ELR (cell line): ENCODE measurements around the gene MALL.
"Not testable (repeated sequence)": the region's sequence is repeated elsewhere in the genome, so short reads cannot be mapped to it uniquely, and the experiment has no call there.

Experiments used
- DNase-seq: peaks from one replicate; pipeline ENCODE4 v3.0.0-alpha.2; 2015; ENCODE audit warnings: low read depth

MALL gene

GRCh38 chr2:110120171-110121051, 4.8 kb upstream of the MALL start:
- DNase-seq: no peak

- DNase-seq: peak; percentile 61
Observed at GRCh38 chr2:110116033-110116710, 550 bp upstream of the MALL start.

DNA sequence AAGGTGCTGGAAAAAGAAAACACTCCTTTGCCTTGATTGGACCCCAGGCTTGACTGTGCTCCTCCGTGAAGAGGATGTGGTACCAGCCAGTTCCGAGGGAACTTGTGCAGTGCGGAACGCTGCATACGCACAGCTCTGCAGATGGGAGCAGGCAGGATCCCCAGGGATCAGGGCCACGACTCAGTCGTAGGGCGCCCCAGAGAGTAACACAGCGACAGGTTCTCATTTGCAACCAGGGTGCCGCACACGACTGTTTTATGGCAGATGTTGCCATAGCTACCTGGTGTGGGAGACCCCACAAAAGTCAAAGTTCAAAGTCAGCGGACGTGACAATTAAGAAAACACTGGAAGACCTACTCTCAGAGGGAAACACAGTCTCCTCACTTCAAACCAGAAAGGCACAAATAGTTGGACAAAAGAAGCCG, 779 bp downstream of the MALL start:
- no peak for DNase-seq

DNA sequence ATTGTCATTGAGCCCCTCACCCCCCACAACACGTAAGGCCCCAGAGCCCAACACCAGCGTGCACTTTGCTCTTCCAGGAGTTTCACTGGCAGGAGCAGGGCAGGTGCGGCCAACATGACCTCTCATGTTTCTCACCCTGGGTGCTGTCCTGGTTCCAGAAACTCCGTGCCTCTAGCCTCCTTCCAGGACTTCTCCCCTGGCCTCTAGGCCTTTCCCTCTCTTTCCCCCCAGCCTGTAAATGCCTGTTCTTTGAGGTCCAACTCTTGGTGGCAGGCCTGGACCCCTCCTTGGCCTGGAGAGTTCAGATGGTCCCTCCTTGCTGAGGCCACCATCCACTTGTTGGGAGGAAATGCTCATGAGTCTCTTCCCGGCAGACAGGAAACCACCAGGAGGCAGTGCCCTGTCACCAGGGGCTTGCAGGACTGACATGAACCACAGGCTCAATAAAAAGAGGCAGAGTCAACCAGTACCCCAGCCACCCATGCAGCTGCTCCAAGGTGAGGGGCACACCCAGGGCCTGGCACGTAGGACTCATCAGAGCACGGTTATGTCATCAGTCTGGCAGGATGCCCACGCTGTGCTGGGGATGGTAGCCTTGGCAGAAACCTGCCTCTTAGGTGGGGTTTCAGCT, 1.5 kb downstream of the MALL start:
- DNase-seq: peak; percentile 25

- DNase-seq: not testable (repeated sequence)
Observed at GRCh38 chr2:110108291-110108690, 7.3 kb downstream of the MALL start.

DNA sequence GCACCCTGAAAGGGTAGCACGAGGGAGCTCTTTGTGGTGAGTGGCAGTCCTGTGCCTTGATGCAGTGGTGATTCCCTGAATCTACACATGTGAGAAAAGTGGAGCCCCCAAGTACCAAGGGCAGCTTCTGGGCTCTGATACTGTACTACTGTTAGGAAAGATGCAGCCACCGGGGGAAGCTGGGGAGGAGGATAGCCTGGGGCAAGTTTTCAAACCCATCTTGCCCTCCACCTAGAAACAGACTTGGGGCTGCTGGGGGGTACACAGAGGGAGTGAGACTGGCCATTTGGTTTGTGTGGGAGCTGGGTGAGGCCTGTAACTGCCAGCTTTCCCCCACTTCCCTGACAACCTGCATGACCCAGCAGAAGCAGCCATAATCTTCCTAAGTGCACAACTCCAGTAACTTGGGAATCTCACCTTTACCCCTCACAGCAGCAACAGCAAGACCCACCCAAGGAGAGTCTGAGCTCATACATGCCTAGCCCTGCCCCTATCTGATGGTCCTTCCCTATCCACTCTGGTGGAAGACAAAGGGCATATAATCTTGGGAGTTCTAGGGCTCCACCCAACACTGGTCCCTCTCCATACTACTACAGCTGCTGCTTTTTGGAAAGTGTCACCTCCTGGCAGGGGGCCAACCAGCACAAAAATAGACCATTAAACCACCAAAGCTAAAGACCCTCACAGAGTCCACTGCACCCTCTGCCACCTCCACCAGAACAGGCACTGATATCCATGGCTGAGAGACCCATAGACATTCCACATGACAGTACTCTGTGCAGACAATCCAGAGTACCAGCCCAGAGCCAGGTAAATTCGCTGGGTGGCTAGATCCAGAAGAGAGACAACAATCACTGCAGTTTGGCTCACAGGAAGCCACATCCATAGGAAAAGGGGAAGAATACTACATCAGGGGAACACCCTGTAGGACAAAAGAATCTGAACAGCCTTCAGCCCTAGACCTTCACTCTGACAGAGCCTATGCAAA, 8.2 kb downstream of the MALL start:
- no peak for DNase-seq

GRCh38 chr2:110106642-110107041, 9.0 kb downstream of the MALL start:
- peak; percentile 39 for DNase-seq

- peak; percentile 95 for DNase-seq
Observed at GRCh38 chr2:110105608-110106467, 9.8 kb downstream of the MALL start.

- DNase-seq: no peak
Observed at GRCh38 chr2:110105183-110105582, 10.4 kb downstream of the MALL start.

DNA sequence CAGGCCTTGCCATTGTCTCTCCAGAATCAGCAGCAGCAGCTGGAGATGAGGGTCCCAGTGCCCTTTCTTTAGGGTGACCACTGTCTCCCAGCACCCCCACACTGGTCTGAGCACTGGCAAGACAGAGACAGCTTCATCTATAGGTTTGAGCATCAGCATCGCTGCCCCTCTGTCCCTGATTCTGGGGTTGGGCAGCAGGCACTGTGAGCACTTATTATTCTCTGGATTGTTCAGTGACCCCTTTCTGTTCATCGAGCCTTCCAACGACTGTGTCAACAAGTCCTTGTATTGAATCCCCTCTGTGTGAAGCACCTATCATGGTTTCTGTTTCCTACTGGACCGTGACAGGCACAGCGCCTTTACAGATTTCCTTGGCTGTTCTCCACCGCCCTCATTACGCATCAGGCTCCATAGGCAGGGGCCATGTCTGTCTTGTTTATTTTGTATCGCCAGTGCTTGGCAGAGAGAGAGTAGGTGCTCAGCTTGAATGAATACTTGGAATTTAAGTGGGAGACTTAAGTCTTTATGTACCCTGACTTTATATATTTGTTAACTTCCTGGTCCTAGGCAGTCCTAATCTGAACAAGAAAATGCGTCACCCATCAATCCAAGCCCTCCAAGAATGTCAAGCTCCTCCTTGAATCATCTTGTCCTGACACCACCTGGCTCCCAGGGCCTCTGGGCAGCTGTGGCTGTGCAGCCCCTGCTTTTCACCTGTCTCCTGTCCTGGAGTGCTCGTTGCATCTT, 11.4 kb downstream of the MALL start:
- no peak for DNase-seq

GRCh38 chr2:110103061-110103961, 12.3 kb downstream of the MALL start:
- DNase-seq: no peak

DNA sequence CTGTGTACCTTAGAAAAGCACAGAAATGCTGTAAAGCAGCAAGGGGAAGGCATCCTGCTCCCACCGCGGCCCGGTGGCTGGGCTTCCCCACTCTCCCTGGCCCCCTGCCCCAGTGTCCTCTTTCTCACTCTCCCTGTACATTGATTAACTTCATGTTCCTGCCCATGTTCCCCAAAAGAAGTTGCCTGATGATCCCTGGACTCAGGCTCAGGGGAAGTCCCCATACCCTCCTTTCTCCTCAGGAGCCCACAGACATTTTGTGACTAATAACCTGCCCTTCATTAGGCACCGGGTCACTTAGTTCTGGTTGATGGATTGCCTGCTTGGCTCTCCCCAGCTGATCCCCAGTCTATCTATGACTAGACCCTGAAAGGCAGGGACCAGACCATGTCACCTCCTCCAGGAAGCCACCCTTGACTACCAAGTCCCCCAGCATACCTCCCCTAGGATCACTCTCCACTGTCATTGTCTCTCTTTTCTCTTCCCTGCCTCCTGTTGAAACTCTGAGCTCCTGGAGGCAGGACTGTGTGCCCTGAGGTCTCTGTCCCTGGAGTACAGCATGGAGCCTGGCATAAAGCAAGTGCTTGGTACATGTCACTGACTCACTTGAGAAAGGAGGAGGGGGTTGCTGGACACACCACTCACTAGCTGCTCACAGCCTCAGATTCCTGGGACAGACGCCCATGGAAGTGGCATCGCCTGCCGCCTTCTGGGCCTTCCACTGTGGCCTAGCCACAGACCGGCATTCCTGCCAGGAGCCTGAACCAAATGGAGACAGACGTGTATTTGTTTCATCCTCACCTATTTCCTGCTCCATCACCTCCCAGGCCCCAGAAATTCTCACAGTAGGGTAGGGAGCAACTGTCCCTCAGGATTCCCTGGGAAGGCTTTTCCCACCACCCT, 13.5 kb downstream of the MALL start:
- DNase-seq: peak; percentile 69

DNA sequence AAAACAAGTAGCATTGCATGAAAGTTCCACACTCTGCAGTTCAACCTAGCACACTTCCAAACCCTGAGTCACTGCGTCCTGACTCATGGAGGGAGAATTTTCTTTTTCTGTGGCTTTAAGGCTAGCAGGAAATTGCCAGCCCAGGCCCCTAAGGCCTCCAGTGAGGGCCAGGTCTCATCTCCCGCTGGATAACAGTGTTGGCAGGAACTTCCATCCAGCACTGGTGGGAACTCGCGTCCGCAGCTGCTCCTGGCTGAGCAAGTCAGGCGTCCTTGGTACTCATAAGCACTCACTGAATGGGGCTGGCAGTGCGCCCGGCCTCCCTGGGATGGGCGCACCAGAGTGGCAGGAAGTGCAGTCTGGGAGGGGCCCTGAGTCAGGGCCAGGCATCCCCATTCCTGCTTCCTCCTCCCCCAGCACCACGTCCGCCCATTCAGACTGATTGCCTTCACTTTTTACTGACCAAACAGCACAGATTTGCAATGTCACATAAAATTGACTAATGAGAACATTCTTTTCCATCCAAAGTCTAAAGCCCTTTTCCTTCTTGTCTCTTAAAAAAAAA, 14.3 kb downstream of the MALL start:
- peak; percentile 99 for DNase-seq

- not testable (repeated sequence) for DNase-seq
Observed at GRCh38 chr2:110100880-110101279, 14.7 kb downstream of the MALL start.

DNA sequence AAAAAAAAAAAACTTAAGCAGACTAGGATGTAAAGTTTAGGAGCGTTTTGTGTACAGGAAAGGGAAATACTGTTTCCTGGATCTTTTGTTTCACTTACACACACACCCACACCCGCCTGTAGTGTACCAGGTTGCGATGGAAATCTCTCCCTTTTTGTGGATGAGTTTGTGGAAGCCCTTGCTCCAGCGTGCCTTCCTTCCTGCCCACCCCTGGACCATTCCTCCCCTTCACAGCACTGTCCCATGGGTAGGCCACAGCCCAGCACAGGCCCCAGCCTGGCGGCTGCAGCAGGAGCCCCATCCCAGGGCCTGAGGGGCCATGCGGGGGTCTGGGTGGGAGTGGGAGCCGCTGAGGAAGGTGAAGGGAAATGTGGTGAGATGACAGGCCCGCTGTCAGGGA, 15.1 kb downstream of the MALL start:
- DNase-seq: no peak

DNA sequence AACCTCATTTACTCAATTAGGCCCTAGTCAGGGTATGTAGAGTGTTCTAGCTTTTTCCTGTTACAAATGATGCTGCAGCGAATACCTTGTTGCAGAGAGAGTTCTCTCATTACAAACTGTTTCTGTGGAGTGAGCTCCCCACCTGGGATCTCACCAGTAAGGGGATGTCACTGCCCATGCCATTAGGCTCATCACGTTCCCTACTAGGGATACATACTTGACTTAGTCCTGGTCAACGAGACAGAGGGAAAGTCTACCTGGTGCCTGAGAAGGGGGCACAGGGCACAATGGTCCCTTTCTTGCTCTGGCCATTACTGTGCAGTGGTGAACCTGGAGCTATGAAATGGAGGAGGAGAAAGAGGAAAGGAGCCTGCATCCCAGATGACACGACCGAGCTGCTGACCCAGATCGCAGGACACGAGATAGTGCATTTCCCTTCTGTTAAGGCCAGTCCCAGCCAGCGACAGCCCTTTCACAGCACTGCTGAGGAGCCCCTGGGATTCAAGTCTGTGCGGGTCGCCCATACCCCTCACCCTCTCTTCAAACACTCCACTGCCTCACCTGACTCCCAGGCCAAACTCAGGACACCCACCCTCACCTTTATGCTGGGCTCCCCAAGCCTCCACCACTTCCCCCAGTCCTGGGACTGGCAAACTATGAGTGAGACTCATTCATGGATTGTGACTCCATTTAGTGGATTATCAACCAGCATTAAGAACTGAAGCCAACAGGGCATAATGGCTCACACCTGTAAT, 16.0 kb downstream of the MALL start:
- DNase-seq: no peak

DNA sequence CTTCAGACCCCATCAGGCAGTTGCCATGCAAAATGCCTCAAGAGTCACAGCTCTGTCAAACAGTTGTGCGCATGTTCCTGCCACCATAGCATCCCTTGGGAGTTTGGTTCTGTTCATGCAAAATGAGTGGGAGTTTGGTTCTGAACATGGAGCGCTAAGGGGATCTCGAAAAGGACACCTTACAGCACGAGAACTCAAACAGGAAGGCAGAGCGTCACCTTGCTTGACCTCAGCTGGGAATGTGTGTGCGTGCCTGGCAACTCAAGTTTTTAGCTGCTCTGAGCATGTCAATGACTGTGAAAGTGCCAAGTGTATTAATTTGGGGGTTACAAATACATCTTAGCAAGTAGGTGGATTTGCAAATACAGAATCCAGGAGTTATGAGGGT, 16.6 kb downstream of the MALL start:
- no peak for DNase-seq
